Transverse colon (tissue), 4 donors: ENCODE data around the gene KANK2. TPM values are rescaled to one million over a fixed set of nuclear protein-coding genes. Genes with fewer than 3 reads are reported as not detected.

Experiments used
- DNase-seq: peaks from one replicate; pipeline ENCODE4 v3.0.0-alpha.2; 2019
- H3K27ac ChIP-seq, 4 donors: fragments of 200-600 bp; sonication (generic); 2 replicates each; pipeline ENCODE4 v1.5.1; 2016 to 2018; ENCODE audit warnings: inconsistent platforms in 4 of 4
- H3K27me3 ChIP-seq: fragments of 200-600 bp; sonication (generic); 2 replicates; pipeline ENCODE4 v1.5.1; 2017; ENCODE audit warnings: inconsistent platforms
- H3K36me3 ChIP-seq, 4 donors: fragments of 200-600 bp; sonication (generic); 2 replicates each; pipeline ENCODE4 v1.5.1; 2017 to 2019; ENCODE audit warnings: inconsistent platforms in 4 of 4
- H3K4me1 ChIP-seq, 4 donors: fragments of 200-600 bp; sonication (generic); 2 replicates each; pipeline ENCODE4 v1.5.1; 2017 to 2020; ENCODE audit warnings: inconsistent platforms in 4 of 4
- H3K4me3 ChIP-seq, 4 donors: fragments of 200-600 bp; sonication (generic); 1 replicate in 1 of 4; 2 replicates in 3 of 4; pipeline versions ENCODE4 v1.5.1 to v1.6.1; 2017 to 2019; ENCODE audit warnings: inconsistent platforms in 4 of 4
- H3K9me3 ChIP-seq, 2 donors: fragments of 200-600 bp; sonication (generic); 2 replicates each; pipeline ENCODE4 v1.5.1; 2017 to 2019; ENCODE audit warnings: inconsistent platforms in 2 of 2
- EP300 ChIP-seq: sonication (generic); formaldehyde crosslinking; IDR thresholded peaks from one replicate; pipeline ENCODE4 v1.6.1; 2017; ENCODE audit warnings: antibody characterized with exemption, low read depth
- POLR2A ChIP-seq: fragments of 450-650 bp; IDR thresholded peaks from one replicate; pipeline ENCODE4 v1.6.1; 2016; ENCODE audit warnings: antibody characterized with exemption, mild to moderate bottlenecking, moderate library complexity
- POLR2AphosphoS5 ChIP-seq, 3 donors: sonication (generic); formaldehyde crosslinking; IDR thresholded peaks; one replicate each; pipeline ENCODE4 v1.6.1; 2016; ENCODE audit warnings: antibody characterized with exemption in 3 of 3
- WGBS, 2 donors: methylation state at CpG; one replicate each; pipeline ENCODE4 v1.1.5; 2018; ENCODE audit warnings: low coverage in 1 of 2; 5-methylcytosine and 5-hydroxymethylcytosine counted together
- in situ Hi-C, 4 donors: fragments of 200-750 bp; cut with MboI; loops; one replicate each; pipeline versions ENCODE4 v1.15.0 to v1.15.1; 2017; ENCODE audit warnings: low sequenced_read_pairs in 3 of 4, low pct_ligation_motif_present in 1 of 4, low pct_unique_long_range_greater_than_20kb in 1 of 4
- intact Hi-C: fragments of 100-400 bp; cut with DNase I; formaldehyde crosslinking; loops from one replicate; pipeline ENCODE4 v1.15.1; 2023; ENCODE audit warnings: low total_unique reads
- total RNA-seq, 4 donors: library from RNA; depleted of rRNA; stranded (reverse); fragments of >200 nt; gene quantifications; one replicate each; pipeline ENCODE4 v1.1.0, GENCODE V29; 2016
- TF ChIP-seq, protein P1 (sequence below), 5 experiments: fragments of 200-600 bp in 3 of 5; fragments of 450-650 bp in 2 of 5; sonication (generic) in 3 of 5; IDR thresholded peaks; 1 replicate in 2 of 5; 2 replicates in 3 of 5; pipeline ENCODE4 v1.5.1; 2016 to 2017; ENCODE audit warnings: antibody characterized with exemption in 5 of 5, inconsistent platforms in 3 of 5, mild to moderate bottlenecking in 2 of 5, moderate library complexity in 1 of 5

The KANK2 gene
- total RNA-seq, 4 donors from 2014 or later, result 145 to 339 (median 243) TPM

DNA sequence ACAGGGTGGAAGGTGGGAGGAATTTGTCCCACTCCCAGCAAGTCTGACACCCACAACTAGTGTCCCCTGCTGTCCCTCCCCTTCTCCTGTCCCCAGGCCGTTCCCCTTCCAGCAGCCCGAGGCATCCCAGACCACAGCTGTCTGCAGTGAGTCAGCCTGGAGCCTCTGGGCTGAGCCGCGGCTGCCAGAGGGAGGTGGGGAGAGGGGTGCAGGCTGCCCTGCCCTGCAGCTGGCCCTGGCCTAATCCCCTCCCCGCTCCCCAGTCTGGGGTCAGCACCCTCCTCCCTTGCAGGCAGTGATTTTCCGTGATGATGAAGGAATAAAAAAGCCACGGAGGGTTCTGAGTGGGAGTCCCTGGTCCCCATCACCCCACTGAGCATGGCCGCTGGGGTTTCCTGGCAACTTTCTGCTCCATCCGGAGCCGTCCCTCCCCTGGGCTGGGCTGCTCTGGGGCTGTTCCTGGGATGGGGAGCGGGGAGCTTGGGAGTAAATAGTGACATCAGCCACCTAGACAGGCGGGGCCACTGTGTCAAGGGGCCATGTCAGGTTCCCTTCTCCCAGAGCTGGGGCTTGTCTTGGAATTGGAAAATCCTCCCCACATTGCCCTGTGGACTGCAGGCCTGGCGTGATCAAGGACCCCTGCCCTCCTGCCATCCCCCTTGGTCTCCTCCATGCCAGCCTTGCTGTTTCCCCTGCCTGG, 58.6 kb downstream of the KANK2 start:
- Histone ChIP-seq H3K27ac (peak overlapping the region; percentile 84 to 96 (median 90)), H3K4me1 (peaks cover 38 to 57% (median 52%) of the 10 kb centered on the region in 4 donors), H3K27me3 (no peaks in the 10 kb centered on the region), H3K4me3 (peak overlapping the region in 1 of 4 donors; percentile 38), H3K36me3 (no peaks in the 10 kb centered on the region), H3K9me3 (no peaks in the 10 kb centered on the region)
- peak; percentile 62 for DNase-seq
- intact Hi-C loops, result loop anchor here (2.0 kb wide), 1 partner anchor 66 kb away; no protein-coding TSS in a partner anchor
- TF ChIP-seq POLR2A, result no peak
- peak; percentile 39 to 55 (median 45) for TF ChIP-seq POLR2AphosphoS5 (IDR thresholded peaks at IDR 0.05)
- in situ Hi-C loops, result loop anchor here in 3 of 4 donors (5.0 to 10.0 kb wide), 2 partner anchors 64 to 66 kb away; no protein-coding TSS in a partner anchor
- WGBS, 2 donors, result 21% methylated on average over 13 of the region's 13 CpGs; no CpG with 5 or more reads in 1 of the 2 donors

DNA sequence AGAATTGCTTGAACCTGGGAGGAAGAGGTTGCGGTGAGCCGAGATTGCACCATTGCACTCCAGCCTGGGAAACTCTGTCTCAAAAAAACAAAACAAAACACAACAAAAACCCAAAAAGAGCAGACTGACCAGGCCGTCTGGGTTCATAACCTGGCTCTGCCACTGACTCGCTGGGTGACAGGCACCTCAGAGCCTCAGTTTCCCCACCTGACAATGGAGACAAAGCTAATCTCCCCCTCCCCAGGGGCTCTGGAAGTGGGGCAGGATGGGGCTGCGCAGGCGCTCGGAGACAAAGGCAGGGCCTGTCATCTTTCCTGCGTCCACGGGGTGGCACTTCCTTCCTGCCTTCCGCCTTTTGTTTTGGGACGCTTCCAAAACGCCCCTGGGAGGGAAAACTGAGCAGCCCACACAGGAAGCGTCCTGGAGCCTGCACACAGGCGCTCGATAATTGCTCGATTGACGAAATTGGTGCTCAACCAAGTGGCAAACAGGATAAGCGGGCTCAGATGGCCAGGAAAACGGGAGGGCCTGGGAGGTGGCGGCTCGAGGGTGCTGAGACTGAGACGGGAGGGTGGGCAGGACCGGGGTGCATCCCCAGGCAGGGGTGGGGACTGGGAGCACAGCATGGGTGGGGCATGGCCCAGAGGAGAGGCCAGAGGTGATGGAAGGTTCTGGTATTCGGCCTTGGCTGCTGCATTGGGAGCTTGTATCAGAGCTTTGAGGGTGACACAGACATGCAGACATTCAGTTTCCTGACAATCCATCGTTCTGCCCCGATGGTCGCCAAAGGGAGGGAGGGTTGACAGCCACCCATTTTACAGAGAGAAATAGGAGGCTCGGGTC, 59.6 kb downstream of the KANK2 start:
- TF ChIP-seq POLR2AphosphoS5 (IDR thresholded peaks at IDR 0.05) (peak; percentile 38 to 69 (median 65)), EP300 (no peak), POLR2A (no peak)
- TF ChIP-seq, protein P1, sequence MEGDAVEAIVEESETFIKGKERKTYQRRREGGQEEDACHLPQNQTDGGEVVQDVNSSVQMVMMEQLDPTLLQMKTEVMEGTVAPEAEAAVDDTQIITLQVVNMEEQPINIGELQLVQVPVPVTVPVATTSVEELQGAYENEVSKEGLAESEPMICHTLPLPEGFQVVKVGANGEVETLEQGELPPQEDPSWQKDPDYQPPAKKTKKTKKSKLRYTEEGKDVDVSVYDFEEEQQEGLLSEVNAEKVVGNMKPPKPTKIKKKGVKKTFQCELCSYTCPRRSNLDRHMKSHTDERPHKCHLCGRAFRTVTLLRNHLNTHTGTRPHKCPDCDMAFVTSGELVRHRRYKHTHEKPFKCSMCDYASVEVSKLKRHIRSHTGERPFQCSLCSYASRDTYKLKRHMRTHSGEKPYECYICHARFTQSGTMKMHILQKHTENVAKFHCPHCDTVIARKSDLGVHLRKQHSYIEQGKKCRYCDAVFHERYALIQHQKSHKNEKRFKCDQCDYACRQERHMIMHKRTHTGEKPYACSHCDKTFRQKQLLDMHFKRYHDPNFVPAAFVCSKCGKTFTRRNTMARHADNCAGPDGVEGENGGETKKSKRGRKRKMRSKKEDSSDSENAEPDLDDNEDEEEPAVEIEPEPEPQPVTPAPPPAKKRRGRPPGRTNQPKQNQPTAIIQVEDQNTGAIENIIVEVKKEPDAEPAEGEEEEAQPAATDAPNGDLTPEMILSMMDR (IDR thresholded peaks at IDR 0.05), result peak; percentile 79 to 95 (median 81)
- H3K4me1 ChIP-seq, result peaks cover 33 to 48% (median 43%) of the 10 kb centered on the region in 4 donors
- intact Hi-C loops, result loop anchor here (2.0 kb wide), 1 partner anchor 67 kb away; no protein-coding TSS in a partner anchor

DNA sequence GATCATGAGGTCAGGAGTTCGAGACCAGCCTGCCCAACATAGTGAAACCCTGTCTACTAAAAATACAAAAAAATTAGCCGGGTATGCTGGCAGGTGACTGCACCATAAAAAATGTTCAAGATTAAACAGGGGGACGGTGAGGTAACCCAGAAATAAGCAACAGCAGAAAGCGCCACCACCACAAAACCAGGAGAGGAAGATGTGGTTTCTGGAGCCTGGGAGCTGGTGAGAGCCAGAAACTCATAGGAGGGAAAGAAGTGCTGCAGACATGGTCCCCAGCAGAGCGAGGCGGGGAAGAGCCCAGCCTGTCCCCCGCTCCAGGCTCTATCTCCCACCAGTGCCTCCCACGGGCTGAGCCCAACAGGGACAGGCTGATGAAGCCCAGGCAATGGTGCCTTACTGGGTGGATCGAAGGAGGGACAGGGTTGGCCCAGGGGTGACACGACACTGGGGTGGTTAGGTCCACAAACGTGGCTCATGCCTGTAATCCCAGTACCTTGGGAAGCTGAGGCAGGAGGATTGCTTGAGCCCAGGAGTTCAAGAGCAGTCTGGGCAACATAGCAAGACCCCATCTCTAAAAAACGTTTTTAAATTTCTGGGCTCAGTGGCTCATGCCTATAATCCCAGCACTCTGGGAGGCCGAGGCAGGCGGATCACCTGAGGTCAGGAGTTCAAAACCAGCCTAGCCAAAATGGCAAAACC, 60.8 kb downstream of the KANK2 start:
- Histone ChIP-seq H3K36me3 (no peaks in the 10 kb centered on the region), H3K9me3 (no peaks in the 10 kb centered on the region), H3K27ac (peak overlapping the region; percentile 84 to 96 (median 90)), H3K4me1 (peaks cover 26 to 35% (median 33%) of the 10 kb centered on the region in 4 donors), H3K27me3 (no peaks in the 10 kb centered on the region), H3K4me3 (no peak overlapping the region)
- DNase-seq, result no peak
- no peak for TF ChIP-seq EP300
- TF ChIP-seq POLR2AphosphoS5 (IDR thresholded peaks at IDR 0.05), result no peak
- TF ChIP-seq POLR2A, result no peak
- TF ChIP-seq, protein P1 (IDR thresholded peaks at IDR 0.05), result no peak
- intact Hi-C loops, result no loop called here
- in situ Hi-C loops, result loop anchor here in 3 of 4 donors (5.0 to 10.0 kb wide), 2 partner anchors 66 to 68 kb away; no protein-coding TSS in a partner anchor
- 64 to 71% methylated on average over 4 to 14 of the region's 14 CpGs for WGBS, 2 donors

More for the DNA sequence above, 59.6 kb downstream of the KANK2 start:
- Histone ChIP-seq H3K27ac (peak overlapping the region; percentile 84 to 96 (median 90)), H3K9me3 (no peaks in the 10 kb centered on the region), H3K4me3 (peak overlapping the region; percentile 3 to 38 (median 18)), H3K27me3 (no peaks in the 10 kb centered on the region), H3K36me3 (no peaks in the 10 kb centered on the region)
- DNase-seq, result peak; percentile 78
- WGBS, 2 donors, result 3% methylated on average over 28 of the region's 28 CpGs; no CpG with 5 or more reads in 1 of the 2 donors
- in situ Hi-C loops, result loop anchor here in 3 of 4 donors (5.0 to 10.0 kb wide), 2 partner anchors 65 to 67 kb away; no protein-coding TSS in a partner anchor

DNA sequence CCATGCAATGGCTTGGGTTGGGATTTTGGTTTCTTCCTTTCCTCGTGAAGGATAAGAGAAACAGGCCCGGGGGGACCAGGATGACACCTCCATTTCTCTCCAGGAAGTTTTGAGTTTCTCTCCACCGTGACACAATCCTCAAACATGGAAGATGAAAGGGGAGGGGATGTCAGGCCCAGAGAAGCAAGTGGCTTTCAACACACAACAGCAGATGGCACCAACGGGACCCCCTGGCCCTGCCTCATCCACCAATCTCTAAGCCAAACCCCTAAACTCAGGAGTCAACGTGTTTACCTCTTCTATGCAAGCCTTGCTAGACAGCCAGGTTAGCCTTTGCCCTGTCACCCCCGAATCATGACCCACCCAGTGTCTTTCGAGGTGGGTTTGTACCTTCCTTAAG, 65.9 kb downstream of the KANK2 start:
- in situ Hi-C loops, result loop anchor here in 2 of 4 donors (5.0 to 10.0 kb wide), 2 partner anchors 73 to 94 kb away; no protein-coding TSS in a partner anchor
- Histone ChIP-seq H3K36me3 (peaks cover 0 to 31% (median 14%) of the 10 kb centered on the region in 4 donors), H3K27me3 (no peaks in the 10 kb centered on the region), H3K4me3 (no peak overlapping the region), H3K4me1 (peaks cover 0 to 7% (median 5%) of the 10 kb centered on the region in 4 donors), H3K9me3 (no peaks in the 10 kb centered on the region), H3K27ac (peak overlapping the region; percentile 45 to 77 (median 64))
- TF ChIP-seq POLR2A (no peak), POLR2AphosphoS5 (IDR thresholded peaks at IDR 0.05) (no peak), EP300 (no peak)
- WGBS, 2 donors, result 82 to 100% methylated on average over 1 to 7 of the region's 7 CpGs
- intact Hi-C loops, result no loop called here
- DNase-seq, result no peak
